ENCODE data around the gene ERGIC3.

ERGIC3 gene

DNA sequence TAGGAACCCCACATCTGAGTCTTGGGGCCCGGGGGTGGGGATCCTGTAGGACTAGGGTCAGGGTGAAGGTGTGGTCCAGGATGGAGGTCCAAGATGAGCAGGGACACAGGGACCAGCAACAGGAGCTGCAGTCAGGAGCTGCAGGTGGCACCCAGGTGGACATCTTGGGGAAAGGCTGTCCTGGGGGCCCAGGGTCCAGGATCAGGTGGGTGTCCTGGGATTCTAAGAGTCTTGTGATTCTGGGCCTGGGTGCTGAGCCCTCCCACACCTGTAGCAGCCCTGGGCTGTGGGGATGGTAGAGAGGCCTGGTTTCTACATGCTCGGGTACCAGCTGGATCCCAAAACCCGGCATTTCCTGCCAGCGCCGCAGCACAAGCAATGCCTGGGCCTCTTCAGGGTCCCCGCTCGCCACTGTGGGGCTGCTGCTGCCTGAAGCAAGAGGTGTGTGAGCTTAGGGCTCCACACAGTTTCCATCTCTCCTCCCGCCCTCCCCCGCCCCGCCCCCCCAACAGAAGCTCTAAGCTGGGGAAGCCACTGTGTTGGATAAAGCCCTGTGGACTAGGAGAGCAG lies 20.7 kb downstream of the ERGIC3 start:
- DNase-seq: no peak

DNA sequence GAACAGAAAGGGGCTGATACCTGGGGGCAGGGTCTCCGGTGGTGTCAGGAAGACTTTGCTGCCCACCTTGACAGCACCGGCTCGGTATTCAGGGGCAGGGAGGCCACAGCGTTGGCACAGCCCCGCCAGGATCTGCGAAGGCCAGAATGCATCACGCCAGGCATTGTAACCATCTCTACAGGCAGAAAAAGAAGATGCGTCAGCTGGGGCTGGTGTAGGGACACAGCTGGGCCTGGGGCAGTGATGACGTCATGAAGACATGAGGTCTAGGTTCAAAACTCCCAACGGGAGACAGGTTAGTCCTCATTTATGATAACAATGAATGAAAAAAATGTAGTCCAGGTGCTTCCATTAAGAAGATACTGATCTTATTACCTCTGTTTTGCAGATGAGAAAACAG lies 22.0 kb downstream of the ERGIC3 start:
- DNase-seq: no peak

DNA sequence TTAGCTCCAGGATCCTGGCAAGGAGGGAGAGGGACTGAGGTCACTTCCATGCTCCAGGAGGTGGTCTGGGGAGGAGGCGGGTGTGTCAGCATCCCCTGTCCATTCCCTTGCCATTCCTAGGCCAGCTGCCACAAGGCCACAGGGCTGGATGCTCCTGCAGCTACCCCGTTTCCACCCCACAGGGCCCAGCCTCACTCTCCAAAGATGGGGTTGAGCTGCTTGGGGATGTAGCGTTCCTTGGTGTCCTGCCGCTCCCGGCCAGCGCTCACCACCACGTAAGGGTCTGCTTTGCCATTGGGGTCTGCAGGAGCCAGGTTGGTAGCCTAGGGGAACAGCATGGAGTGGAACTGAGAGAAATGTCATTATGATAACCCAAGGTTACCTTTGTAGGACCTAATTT lies 23.0 kb downstream of the ERGIC3 start:
- DNase-seq: no peak

GRCh38 chr20:35568645-35569044 lies 26.8 kb downstream of the ERGIC3 start:
- no peak for DNase-seq

DNA sequence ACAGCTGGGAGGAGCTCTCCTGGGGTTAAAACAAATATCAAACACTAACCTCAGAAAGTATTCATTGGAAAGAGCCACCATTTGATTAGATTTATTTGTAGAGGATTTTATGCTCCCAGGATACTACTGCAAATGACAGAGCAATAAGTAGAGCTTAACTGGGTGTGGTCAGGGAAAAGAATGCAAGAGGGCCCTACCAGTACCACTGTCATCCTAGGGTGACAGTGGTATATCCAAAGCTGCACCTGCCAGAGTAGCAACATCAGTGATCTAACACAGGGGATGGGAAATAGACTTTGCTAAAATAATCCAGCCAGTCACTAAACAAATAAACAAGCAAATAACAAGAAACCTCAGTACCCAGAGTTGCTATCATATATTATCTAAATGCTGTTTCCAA lies 29.7 kb downstream of the ERGIC3 start:
- DNase-seq: no peak

GRCh38 chr20:35572838-35573237 lies 31.0 kb downstream of the ERGIC3 start:
- DNase-seq: no peak

DNA sequence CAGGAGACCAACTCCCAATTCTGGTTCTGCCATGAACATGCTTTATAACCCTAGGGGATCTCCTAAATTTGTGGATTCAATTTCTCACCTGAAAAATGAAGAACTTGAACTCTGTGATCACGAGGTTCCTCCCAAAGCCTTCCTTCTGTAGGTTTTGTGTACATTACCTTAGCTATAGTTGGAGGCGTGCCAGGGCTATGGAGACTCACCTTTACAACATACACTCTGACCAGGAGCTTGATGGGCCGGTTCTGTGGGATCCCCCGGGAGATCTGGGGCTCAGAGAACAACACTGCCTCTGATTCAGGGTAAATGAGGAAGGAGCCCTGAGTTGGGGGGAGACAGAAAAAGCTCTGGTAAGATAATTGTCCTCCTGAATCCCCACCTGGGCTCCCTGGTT lies 34.1 kb downstream of the ERGIC3 start:
- DNase-seq: no peak

DNA sequence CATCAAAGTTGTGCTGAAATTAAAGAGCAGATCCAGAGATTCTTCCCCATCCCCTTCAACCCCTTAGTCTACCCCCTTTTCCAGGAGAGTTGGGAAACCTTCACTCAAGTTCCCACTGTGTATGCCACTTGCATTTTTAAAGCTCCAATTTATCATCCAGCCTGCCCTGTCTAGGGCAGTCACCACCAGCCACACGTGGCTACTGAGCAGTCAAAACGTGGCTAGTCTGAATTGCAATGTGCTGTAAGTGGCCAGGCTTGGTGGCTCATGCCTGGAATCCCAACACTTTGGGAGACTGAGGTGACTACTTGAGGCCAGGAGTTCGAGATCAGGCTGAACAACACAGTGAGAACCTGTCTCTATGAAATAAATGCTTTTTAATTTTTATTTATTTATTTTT lies 34.9 kb downstream of the ERGIC3 start:
- DNase-seq: no peak

DNA sequence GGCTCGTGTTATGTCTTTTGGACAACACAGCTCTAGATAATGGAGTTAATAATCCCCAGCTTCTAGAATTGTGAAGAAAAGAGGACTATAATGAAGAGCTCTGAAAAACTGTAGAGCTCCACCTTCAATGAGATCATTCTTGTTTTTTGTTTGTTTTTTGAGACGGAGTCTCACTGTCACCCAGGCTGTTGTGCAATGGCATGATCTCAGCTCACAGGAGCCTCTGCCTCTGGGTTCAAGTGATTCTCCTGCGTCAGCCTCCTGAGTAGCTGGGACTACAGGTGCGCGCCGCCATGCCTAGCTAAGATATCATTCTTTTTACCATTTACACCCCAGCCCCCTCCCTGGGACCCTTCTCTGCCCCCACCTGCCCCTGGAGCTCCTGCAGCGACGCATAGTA lies 36.6 kb downstream of the ERGIC3 start:
- DNase-seq: no peak

GRCh38 chr20:35579196-35579595 lies 37.3 kb downstream of the ERGIC3 start:
- no peak for DNase-seq

DNA sequence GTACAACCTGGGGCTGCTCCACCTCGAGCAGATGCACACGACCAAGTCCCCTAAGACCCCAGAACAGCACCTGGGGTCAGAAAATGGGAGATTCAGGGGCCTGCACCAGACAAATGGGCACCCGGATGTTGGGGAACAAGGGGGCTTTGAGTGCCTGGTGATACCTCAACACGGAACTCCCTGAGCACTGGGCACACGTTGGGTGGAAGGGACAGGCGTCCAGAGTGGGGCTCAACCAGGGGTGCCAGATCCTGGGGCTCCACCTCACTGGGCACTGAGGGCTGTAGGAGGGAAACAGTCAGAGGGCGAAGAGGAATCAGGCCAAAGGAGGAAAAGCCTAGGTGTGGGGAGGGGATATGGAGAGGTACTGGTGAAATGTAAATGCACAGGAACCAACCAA lies 40.3 kb downstream of the ERGIC3 start:
- no peak for DNase-seq

- DNase-seq: no peak
Observed at GRCh38 chr20:35582741-35583404, 41.0 kb downstream of the ERGIC3 start.

GRCh38 chr20:35583636-35584560 lies 42.0 kb downstream of the ERGIC3 start:
- DNase-seq: no peak

DNA sequence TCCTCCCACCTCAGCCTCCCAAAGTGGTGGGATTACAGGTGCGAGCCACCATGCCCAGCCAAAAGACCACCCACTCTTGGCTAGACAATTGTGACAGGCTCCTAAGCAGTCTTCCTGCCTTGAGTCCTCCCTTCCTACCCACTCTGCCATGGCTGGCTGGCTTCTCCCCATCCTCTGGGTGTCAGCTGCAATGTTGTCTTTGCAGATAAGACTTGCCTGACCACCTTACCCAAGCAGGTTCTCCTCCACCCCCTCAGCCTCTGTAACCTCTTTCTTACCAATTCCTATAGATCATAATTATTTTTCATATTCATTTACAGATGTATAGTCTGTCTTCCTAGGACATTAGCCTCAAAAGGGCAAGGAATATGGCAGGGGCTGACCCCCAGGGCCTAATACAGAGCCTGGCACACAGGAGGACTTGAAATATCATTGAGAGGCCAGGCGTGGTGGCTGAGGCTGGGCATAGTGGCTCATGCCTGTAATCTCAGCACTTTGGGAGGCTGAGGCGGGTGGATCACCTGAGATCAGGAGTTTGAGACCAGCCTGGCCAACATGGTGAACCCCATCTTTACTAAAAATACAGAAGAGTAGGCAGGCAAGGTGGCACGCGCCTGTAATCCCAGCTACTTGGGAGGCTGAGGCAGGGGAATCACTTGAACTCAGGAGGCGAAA lies 45.0 kb downstream of the ERGIC3 start:
- no peak for DNase-seq

DNA sequence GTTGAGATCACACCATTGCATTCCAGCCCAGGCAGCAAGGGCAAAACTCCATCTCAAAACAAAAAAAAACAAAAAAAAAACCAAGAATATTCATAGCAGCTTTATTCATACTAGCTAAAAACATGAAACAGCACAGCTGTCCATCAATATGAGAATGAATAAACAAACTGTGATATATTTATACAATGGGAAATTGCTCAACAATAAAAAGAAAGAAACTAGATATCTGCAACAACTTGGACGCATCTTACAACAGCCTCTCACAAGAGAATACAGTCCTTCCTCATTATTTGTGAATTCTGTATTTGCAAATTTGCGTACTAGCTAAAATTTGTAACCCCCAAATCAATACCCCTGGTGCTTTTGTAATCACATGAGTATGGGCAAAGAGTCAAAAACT lies 45.6 kb downstream of the ERGIC3 start:
- DNase-seq: no peak

DNA sequence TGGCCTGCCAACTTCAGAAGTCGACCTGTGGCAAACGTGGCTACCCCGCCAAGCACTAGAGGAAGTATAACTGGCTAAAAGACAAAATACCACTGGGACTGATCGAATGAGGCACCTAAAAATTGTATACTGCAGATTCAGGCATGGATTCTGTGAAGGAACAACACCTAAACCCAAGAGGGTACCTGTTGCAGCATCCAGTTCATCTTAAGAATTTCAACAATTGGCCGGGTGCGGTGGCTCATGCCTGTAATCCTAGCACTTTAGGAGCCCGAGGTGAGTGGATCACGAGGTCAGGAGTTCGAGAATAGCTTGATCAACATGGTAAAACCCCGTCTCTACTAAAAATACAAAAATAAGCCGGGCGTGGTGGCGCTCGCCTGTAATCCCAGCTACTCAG lies 46.5 kb downstream of the ERGIC3 start:
- no peak for DNase-seq

GRCh38 chr20:35592339-35592974 lies 50.6 kb downstream of the ERGIC3 start:
- no peak for DNase-seq

DNA sequence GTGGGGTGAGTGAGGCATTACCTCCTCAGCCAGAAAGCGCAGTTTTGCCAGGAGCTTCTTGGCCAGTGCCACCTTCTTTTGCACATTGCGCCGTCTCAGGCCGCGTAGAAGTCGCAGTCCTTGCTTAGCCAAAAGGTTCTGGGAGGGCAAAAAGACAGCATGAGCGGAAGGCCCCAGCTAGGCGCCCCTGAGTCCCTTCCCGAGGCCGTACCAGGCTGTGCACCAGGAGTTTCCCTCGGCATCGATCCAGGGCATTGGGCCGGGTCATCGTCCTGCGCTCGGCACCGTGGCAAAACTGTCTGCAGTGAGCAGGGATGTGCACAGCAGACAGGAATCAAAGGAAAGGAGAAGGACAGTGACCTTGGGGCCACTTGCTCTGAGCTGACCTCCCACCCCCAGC lies 53.6 kb downstream of the ERGIC3 start:
- DNase-seq: no peak

- DNase-seq: no peak
Observed at GRCh38 chr20:35595901-35596300, 54.0 kb downstream of the ERGIC3 start.

DNA sequence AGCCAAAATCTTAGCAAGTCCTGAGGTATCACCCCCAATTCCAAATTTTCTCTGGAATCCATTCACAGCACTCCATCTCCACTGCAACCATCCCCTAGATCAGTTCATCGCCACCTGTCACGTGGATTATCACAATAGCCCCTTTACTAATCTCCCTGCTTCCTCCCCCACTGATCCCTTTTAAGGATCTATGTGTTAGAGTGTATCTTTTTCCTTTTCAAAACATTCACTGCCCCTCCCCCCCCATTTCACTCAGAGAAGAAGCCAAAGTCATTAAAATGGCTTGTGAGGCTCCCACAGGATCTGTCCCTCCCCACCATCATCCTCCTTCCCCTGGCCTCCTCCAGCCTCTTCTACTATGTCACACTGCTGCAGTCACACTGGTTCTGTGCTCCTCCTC lies 55.3 kb downstream of the ERGIC3 start:
- no peak for DNase-seq

GRCh38 chr20:35598476-35598875 lies 56.6 kb downstream of the ERGIC3 start:
- no peak for DNase-seq

- no peak for DNase-seq
Observed at GRCh38 chr20:35598899-35599775, 57.3 kb downstream of the ERGIC3 start.

Measured in CD4-positive, alpha-beta T cell treated with Interleukin-15 for 1 hour (primary cell).